ENCODE data around the gene LAIR1. TPM values are rescaled to one million over a fixed set of nuclear protein-coding genes. Genes with fewer than 3 reads are reported as not detected.

The LAIR1 gene
- total RNA-seq, 1 experiment from 2014 or later = 0.37 TPM

- TF ChIP-seq STAT6 (CRISPR knock-in tag; conservative IDR thresholded peaks at IDR 0.05; ENCODE audit: low read depth) (no peak), ARID4B (CRISPR knock-in tag; IDR thresholded peaks at IDR 0.05; ENCODE audit: borderline replicate concordance) (no peak), CREB1 (CRISPR knock-in tag; IDR thresholded peaks at IDR 0.05) (no peak), ATF3 (CRISPR knock-in tag; conservative IDR thresholded peaks at IDR 0.05) (no peak), ZNF232 (CRISPR knock-in tag; IDR thresholded peaks at IDR 0.05) (no peak), SOX15 (CRISPR knock-in tag; IDR thresholded peaks at IDR 0.05) (no peak), ZNF219 (CRISPR knock-in tag; IDR thresholded peaks at IDR 0.05; ENCODE audit: borderline replicate concordance) (no peak), GABPB1 (CRISPR knock-in tag; IDR thresholded peaks at IDR 0.05) (no peak), ZNF671 (CRISPR knock-in tag; IDR thresholded peaks at IDR 0.05) (peak; percentile 55; the same call in 1 of the 2 replicates), MYBL2 (CRISPR knock-in tag; IDR thresholded peaks at IDR 0.05) (no peak), ZNF263 (CRISPR knock-in tag; IDR thresholded peaks at IDR 0.05; ENCODE audit: low read depth) (no peak), ERG (CRISPR knock-in tag; IDR thresholded peaks at IDR 0.05) (peak; percentile 88; the same call in 1 of the 2 replicates), CTCF (IDR thresholded peaks at IDR 0.05) (no peak), PRRX2 (CRISPR knock-in tag; IDR thresholded peaks at IDR 0.05) (0 out of 2 replicates have a peak, but pooled peaks have one; percentile 35), HMGA2 (CRISPR knock-in tag; IDR thresholded peaks at IDR 0.05) (no peak), EMX1 (CRISPR knock-in tag; IDR thresholded peaks at IDR 0.05) (peak; percentile 75; the same call in 1 of the 2 replicates), ZNF416 (CRISPR knock-in tag; IDR thresholded peaks at IDR 0.05) (no peak), ZNF281 (CRISPR knock-in tag; IDR thresholded peaks at IDR 0.05) (no peak), TEAD1 (CRISPR knock-in tag; IDR thresholded peaks at IDR 0.05) (no peak), GRHL2 (CRISPR knock-in tag; IDR thresholded peaks at IDR 0.05; ENCODE audit: insufficient replicate concordance, severe bottlenecking) (no peak), CREM (CRISPR knock-in tag; IDR thresholded peaks at IDR 0.05) (no peak), ZBTB21 (CRISPR knock-in tag; IDR thresholded peaks at IDR 0.05; ENCODE audit: borderline replicate concordance) (no peak), SP1 (CRISPR knock-in tag; conservative IDR thresholded peaks at IDR 0.05) (no peak; the same call in 1 of the 2 replicates), RORB (CRISPR knock-in tag; IDR thresholded peaks at IDR 0.05) (no peak), ZNF396 (CRISPR knock-in tag; IDR thresholded peaks at IDR 0.05; ENCODE audit: borderline replicate concordance) (no peak), USF2 (CRISPR knock-in tag; IDR thresholded peaks at IDR 0.05) (no peak)
Observed at GRCh38 chr19:54317108-54317964, 47.4 kb downstream of the LAIR1 start (continued).
